Hematopoietic multipotent progenitor cell (in vitro differentiated cells): ENCODE measurements around the gene CNOT6L. TPM values are rescaled to one million over a fixed set of nuclear protein-coding genes. Genes with fewer than 3 reads are reported as not detected.
"Not testable (repeated sequence)": the region's sequence is repeated elsewhere in the genome, so short reads cannot be mapped to it uniquely, and the experiment has no call there.

ENCODE experiments used
- DNase-seq, 3 donors: peaks; one replicate each; pipeline ENCODE4 v3.0.0-alpha.2; 2011 to 2015; ENCODE audit warnings: low read depth in 2 of 3, low spot score in 2 of 3
- total RNA-seq: library from RNA; depleted of rRNA; stranded (reverse); fragments of >200 nt; gene quantifications from one replicate; pipeline ENCODE4 v1.2.3, GENCODE V29; 2012

CNOT6L gene
- total RNA-seq, 1 donor: 42.0 TPM

DNA sequence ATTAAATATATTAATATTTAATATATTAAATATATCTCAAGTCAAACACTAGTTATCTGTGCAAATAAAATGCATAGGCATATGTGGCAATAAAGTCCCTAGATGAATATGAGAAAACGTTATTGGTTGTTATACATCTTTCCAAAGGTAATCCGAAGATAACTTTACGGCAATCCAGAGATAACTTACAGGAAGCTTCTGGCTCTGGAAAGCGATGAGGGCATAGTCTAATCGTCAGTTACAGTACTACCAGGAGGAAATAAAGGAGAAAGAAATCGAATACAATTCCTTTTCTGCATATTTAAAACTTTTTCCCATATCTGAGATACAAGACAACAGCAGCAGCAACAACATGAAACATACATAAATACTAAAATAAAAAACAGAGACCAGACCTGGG lies 35.3 kb downstream of the CNOT6L start:
- no peak for DNase-seq

DNA sequence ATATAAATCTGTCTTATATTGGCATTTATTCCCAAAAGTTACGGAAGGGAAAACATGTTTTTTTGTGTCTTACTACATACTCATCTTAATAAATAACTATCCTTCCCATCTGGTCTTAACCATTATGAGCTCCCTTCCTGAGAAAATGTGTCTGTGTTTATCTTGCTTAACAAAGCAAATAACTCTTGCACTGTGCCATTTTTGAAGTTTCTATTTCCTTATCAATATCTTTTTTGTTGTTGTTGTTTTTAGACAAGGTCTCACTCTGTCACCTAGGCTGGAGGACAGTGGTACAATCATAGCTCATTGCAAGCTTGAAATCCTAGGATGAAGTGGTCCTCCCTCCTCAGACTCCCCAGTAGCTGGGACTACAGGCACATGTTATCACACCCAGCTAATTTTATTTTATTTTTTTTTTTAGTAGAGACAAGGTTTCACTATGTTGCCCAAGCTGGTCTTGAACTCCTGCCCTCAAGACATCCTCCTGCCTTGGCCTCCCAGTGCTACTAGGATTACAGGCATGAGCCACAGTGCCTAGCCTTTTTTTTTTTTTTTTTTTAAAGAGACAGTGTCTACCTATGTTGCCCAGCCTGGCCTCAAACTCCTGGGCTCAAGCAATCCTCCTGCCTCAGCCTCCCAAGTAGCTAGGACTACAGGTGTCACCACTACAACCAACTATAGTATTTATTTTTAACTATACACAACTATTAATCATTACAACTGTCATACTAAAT lies 36.9 kb downstream of the CNOT6L start:
- no peak for DNase-seq

DNA sequence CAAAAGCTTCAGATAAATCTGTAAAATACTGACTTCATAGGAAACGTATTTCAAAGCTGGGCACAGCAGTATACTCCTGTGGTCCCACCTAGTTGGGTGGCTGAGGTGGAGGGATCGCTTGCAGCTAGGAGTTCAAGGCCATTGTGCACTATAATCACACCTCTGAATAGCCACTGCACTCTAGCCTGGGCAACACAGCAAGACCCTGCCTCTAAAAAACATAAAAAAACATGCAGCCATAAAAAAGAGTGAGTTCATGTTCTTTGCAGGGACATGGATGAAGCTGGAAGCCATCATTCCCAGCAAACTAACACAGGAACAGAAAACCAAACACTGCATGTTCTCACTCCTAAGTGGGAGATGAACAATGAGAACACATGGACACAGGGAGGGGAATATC lies 38.4 kb downstream of the CNOT6L start:
- not testable (repeated sequence) for DNase-seq

DNA sequence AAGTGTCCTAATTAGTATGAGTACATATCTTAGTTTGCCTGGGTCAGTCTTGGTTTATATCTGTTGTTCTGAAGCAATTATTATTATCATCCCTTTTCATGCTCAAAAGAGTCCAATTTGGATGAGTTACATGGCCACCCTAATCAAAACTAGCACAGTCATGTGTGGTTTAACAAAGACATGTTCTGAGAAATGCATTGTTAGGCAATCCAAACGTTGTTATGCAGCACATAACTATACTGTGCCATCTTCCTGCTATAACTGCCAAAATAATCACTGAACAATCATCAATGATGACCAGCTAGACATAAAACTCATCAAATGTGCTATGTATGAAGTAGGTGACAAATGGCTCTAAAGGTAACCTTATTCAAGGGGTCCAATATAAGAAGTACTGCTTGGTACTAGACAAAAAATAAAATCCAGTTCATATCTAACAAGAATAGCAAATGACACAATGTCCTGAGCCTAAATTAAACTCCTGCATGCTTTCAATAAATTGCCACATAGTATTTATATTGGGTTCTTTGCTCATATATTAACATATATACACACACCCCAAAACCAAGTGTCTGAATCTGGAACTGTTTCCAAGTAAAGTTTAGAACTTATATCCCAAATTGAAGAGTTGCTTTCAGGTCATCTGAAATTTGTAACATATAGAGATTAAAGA lies 41.9 kb downstream of the CNOT6L start:
- DNase-seq: no peak

DNA sequence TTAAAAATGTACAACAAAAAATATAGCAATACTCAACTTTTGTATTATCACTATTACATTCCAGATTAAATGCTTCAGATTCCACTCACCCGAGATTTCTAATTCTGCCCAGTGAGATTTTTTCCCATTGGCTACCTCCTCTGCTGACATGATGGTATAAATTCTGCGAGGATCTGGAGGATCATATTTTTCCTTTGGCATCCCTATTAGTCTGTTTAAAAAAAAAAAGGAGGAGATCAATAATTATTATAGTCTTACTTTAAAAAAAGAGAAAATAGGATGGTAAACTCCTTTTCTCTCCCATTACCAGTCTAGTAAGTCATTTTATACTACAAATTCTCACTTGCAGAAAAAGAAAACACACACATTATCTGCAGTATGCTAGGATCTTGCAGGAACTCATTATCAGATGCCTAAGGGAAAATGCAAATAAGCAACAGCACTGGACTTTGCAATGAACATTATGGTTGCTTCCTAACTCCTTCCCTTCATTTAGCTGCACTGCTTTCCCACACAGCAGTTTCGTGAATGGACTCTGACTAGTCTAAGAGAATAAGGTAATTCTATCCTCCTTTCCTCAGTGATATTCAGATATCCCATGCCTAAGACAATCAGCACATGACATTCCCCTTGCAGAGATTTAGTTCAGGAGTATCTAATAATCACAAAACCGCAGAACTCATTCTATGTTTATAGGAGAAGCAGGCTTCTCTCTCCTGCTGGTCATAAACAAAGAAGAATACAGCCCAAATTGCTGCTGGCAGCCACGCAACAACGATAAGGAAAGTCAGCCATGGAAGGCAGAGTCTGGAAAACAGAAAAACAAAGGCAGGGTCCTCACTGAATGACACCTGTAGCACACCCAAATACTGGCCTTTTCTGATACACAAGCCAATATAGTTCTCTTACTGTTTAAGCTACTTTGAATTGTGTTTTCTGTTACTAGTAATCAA lies 42.7 kb downstream of the CNOT6L start:
- DNase-seq: no peak

DNA sequence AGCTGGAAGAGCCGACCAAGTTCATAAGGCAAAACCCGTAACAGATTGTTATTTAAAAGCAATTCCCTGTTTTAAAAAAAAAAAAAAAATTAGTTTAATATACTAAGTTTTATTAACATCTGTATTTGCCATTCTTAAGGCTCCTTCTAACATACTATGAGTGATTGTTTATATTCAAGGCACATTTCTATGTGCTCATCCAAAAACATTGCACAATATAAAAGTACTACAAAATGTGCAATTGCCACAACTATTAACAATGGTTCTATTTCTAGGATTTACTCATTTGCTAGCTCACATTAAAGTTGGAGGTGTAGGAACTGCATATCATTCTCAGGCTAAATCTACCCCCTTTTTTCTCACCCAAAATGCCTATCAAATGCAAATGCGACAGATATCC lies 46.1 kb downstream of the CNOT6L start:
- DNase-seq: no peak

DNA sequence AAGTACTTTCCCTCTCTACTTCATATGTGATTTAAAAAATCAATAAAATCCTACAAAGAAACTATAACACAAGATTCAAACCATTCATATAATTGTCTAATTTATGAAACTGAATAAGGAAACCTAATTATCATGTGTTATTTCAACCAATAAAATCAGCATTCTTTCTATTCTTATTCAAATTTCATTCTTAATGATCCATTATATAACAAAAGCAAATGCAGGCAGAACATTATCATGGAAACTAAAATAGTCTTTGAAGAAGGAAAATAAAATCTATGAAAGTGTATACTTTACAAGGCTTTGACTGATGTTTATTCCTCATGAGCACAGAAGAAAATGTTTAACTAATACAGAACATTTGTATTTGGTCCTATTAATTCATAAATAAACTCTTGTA lies 47.6 kb downstream of the CNOT6L start:
- no peak for DNase-seq

DNA sequence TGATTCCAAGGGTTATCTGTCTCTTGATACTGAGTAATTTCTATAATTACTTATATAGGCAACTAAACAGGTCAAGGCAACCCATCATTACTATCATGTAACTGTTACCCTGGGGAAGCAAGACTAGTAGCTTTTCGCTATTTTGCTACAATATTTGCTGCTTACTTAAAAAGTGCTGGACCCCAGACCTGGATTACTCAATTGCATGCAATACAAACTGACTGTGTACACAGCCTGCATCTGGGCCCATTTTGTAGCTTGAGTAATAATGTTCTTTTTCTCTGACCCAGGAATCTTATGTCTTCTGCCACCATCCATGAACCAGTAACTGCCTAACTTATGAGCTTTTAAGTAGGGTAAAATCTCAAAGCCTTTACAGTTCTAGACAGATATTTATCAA lies 53.4 kb downstream of the CNOT6L start:
- DNase-seq: no peak

DNA sequence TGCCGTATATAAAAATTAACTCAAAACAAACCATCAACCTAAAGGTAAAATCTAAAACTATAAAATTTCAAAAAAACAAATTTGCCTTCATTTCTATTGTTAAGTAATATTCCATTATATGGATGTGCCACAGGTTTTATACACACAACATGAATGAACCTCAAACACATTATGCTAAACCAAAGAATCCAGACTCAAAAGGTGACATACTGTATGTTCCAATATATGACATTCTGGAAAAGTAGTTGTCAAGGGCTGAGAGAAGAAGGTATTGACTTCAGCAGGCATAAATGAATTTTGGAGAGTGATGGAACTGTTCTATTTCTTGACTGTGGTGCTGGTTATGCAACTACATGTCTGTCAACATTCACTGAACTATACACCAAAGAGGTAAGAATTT lies 56.6 kb downstream of the CNOT6L start:
- no peak for DNase-seq

DNA sequence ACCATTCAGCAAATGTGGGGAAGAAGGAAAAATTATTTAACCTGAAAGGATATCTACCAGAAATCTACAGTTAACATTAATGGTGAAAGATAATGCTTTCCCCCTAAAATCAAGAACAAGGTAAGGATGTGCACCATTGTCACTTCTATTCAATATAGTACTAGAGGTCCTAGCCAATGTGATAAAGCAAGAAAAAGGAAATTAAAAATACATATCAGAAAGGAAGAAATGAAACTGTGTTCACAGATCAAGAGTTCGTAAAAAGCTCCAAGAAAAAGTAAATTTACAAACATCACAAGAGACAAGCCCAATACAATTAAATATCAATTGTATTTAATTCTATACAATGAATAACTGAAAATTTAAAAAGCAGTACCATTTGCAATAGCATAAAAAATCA lies 57.6 kb downstream of the CNOT6L start:
- no peak for DNase-seq

DNA sequence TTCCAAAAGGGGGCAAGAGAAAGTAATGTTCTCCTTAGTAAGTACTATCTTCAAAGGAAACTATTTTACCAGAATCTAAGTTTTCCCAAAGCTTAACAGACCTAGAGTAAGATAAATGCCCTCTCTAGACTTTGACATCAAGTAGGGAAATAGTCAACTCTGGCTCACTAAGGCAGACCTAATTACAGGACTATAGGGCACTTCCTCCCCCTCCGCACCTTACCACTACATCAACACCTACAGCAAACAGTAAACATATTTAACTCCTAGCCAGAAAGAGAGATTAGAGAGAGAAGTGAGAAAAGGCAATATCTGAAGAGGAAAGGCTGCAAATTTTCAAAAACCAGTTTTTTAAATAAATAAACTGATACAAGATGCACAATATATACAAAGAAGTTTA lies 60.4 kb downstream of the CNOT6L start:
- DNase-seq: no peak

DNA sequence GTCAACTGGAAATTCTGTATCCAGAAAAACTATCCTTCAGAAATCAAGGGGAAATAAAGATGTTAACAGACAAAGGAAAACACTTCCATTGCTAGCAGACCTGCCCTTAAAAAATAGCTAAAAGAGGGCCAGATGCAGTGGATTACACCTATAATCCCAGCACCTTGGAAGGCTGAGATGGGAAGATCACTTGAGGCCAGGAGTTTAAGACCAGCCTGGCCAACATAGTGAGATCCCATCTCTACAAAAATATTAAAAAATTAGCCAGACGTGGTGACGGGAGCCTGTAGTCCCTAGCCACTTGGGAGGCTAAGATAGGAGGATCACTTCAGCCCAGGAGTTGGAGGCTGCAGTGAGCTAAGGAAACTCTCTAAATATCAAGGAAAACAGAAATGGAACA lies 67.4 kb downstream of the CNOT6L start:
- DNase-seq: no peak

DNA sequence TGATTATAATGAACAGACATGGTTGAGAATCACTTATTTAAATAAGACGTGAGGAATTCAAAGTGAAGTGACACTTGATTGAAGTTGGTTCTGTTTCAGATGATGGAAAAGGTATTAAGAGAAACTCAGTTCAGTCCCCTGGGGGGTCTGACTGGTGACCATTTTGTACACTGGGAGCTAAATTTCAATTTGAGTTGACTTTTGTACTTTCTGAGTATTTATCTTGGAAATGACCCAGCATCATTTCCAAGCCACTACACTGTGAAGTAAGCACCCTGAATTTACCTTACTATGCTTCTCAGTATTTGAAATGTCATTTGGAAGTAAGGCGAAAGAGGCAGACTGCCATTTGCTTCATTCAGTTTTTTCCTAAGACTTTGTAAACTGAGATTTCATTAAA lies 73.4 kb downstream of the CNOT6L start:
- no peak for DNase-seq

DNA sequence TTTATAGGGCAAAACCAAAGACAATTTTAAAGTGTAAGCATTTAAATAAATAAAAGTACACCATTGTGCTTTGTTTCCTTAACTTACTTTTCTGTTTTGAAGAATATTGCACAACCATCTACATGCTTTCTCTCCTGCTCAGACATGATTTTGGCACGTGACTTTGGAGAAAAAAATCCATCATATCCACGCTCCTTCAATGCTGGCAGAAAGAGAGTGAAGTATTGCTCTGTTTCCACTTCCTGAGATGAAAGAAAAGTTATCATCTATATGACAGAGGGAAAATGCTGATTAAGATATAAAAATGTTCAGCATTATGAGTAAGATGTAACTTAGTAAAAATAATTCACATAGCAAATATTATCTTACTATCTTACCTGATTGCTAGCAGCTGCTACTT lies 77.1 kb downstream of the CNOT6L start:
- no peak for DNase-seq

DNA sequence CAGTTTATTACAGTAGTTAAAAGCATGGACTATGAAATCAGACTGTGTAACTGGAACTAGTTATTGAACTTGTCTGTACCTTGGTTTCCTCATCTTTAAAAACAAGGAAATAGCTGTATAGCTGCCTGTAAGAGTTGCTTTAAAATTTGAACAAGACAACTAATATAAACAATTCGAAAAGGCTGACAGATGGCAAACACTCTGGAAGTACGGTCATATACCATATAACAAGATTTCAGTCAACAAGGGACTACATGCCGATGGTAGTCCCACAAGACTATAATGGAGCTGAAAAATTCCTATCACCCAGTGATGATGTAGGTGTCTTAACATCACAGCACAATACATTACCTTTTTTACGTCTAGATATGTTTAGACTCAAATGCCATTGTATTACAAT lies 78.7 kb downstream of the CNOT6L start:
- no peak for DNase-seq

DNA sequence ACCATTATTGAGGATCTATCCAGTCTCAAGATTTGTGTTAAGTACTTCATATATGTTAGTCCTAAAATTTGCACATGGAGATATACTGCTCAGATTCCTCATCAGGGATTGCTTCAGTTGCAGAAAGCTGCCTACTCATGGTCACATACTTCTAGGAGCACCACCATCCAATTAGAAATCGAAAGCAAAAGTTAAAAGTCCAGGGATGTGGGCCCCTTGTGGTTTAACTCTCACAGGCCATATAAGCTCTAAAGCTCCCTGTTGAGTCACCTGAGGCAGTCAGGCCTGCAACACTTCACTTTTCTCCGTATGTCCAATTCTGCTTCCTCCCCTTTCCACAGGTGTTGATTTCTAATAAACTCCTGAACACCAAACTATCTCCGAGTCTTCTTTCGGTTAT lies 84.2 kb downstream of the CNOT6L start:
- DNase-seq: peak in 2 of 3 donors; percentile 85 to 91

DNA sequence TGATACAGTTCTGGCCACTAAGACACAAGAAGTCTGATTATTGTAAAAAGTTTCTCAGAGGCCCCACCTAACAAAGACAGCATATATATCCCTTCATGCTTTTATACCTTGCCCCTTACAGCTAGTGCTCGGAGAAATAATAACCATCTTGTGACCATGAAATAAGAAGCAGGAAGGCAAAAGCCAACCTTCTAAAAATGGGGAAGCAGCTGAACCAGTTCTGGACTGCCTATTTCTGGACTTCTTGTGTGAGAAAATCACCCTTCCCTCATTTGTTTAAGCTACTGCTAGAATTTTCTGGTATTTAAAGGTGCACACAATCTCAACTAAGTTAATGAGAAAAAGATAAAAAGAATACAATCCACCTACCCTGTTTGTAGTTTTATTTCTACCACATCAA lies 87.5 kb downstream of the CNOT6L start:
- DNase-seq: peak in 2 of 3 donors; percentile 9 to 21

DNA sequence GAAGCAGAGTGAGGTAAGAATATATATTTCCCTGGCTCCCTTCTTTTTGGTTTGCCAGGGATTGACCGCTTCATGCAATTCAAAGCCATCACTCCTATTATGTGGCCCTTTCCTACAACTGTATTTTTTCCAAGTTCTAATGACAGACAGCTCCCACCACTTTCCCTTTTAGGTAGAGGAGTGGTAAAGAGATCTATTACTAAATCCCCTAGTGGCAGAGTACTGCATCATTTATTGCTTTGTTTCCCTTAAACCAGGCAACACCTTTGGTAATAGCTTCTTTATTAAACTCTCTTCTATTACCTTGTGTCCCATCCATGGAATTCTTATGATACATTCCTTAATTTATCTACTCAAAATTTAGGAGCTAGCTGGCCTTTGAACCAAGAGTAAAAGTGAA lies 90.7 kb downstream of the CNOT6L start:
- no peak for DNase-seq

DNA sequence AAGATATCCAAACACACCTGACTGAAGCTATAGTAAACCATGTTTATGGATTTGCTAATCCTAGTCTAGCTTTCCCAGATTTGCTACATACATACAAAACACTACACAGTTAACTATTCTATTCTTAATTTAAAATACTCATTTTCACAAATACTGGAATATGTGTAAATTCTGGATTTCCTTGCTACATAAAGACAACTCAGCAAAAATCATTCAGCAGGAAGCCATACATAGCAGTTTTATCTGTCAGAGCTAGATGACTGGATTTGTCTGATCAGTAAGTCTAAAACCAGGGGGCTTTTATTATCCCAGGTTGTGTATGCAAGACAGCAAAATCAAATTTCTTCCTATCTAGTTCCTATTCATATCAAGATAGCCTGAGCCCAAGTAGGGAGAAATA lies 98.1 kb downstream of the CNOT6L start:
- DNase-seq: no peak

DNA sequence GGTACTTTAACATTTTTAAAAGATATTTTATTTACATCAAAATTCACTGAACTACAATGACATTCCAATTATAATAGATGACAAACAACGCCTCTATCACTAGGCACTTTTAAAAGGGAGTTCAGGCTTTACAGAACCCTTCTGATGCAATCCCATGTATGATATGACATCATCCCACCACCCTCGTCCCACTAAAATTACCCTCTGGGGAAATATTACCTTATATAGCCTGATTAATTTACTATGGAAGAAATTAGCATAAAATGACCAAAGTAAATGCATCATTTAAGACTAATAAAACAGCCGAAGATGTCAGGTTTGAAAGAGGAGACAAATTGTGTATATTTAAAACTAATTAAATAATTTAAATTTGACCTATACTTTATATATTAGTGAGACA lies 100.7 kb downstream of the CNOT6L start:
- DNase-seq: not testable (repeated sequence)
